Measurements from ENCODE around the gene BRCA2.

GRCh38 chr13:32423592-32423991, 108.3 kb downstream of the BRCA2 start:
- no peak for TF ChIP-seq CTCF (IDR thresholded peaks at IDR 0.05; ENCODE audit: low read length)
- no peak for TF ChIP-seq EZH2phosphoT487 (IDR thresholded peaks at IDR 0.05; ENCODE audit: low read length)
